Measurements from ENCODE around the gene SLC4A2.

The SLC4A2 gene

DNA sequence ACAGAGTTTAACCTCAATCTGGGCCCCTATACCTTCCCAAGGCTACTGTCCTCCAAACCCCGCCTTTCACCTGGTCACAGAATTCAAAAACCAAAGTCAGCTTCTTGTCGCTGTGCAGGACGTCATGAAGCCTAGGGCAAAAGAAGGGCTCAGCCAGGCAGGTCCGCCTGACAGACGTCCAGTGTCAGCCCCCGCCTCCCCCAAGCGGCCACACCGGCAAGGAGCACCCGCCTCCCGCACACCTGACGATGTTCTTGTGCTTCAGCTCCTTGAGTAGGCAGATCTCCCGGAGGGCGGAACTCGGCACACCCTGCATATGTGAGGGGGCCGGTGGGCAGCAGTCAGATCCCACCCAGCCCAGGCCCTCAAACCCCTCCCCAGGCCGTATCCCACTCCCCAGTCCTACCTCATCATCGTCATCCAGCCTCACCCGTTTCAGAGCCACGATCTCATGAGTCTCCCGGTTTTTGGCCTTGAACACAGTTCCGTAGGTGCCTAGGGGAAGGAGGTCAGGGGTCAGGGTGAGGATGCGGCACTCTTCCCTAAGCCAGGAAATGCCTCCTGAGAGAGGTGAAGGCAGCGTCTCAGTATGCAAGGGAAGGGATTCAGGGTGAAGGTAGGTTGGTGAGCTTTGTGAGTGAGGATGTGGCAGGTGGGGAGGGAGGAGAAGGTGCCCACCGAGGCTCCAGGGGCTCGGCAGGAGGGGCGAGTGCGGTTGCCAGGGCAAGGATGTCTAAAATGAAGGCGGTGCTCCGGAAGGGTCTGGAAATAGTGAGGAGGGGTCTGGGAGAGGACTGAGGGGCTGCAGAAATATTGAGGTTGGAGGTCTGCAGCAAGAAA is 2.5 kb upstream of the SLC4A2 start:
- Histone ChIP-seq H3K27ac (replicated peaks) (peak overlapping the region; percentile 71), H3K4me3 (replicated peaks; ENCODE audit: insufficient read depth, low read length) (peak overlapping the region; percentile 84), H3K27me3 (ENCODE audit: insufficient read depth, poor library complexity, severe bottlenecking) (no peaks in the 10 kb centered on the region)
- TF ChIP-seq, protein P1, sequence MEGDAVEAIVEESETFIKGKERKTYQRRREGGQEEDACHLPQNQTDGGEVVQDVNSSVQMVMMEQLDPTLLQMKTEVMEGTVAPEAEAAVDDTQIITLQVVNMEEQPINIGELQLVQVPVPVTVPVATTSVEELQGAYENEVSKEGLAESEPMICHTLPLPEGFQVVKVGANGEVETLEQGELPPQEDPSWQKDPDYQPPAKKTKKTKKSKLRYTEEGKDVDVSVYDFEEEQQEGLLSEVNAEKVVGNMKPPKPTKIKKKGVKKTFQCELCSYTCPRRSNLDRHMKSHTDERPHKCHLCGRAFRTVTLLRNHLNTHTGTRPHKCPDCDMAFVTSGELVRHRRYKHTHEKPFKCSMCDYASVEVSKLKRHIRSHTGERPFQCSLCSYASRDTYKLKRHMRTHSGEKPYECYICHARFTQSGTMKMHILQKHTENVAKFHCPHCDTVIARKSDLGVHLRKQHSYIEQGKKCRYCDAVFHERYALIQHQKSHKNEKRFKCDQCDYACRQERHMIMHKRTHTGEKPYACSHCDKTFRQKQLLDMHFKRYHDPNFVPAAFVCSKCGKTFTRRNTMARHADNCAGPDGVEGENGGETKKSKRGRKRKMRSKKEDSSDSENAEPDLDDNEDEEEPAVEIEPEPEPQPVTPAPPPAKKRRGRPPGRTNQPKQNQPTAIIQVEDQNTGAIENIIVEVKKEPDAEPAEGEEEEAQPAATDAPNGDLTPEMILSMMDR (IDR thresholded peaks at IDR 0.05; ENCODE audit: insufficient read depth, low read length) = no peak
- TF ChIP-seq, protein P2, sequence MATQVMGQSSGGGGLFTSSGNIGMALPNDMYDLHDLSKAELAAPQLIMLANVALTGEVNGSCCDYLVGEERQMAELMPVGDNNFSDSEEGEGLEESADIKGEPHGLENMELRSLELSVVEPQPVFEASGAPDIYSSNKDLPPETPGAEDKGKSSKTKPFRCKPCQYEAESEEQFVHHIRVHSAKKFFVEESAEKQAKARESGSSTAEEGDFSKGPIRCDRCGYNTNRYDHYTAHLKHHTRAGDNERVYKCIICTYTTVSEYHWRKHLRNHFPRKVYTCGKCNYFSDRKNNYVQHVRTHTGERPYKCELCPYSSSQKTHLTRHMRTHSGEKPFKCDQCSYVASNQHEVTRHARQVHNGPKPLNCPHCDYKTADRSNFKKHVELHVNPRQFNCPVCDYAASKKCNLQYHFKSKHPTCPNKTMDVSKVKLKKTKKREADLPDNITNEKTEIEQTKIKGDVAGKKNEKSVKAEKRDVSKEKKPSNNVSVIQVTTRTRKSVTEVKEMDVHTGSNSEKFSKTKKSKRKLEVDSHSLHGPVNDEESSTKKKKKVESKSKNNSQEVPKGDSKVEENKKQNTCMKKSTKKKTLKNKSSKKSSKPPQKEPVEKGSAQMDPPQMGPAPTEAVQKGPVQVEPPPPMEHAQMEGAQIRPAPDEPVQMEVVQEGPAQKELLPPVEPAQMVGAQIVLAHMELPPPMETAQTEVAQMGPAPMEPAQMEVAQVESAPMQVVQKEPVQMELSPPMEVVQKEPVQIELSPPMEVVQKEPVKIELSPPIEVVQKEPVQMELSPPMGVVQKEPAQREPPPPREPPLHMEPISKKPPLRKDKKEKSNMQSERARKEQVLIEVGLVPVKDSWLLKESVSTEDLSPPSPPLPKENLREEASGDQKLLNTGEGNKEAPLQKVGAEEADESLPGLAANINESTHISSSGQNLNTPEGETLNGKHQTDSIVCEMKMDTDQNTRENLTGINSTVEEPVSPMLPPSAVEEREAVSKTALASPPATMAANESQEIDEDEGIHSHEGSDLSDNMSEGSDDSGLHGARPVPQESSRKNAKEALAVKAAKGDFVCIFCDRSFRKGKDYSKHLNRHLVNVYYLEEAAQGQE (IDR thresholded peaks at IDR 0.05; ENCODE audit: insufficient replicate concordance, low read depth) = no peak
- TF ChIP-seq POLR2AphosphoS5 (IDR thresholded peaks at IDR 0.05; ENCODE audit: low read depth) = no peak
- TF ChIP-seq GABPA (IDR thresholded peaks at IDR 0.05; ENCODE audit: low read depth) = no peak
- TF ChIP-seq SPI1 (IDR thresholded peaks at IDR 0.05; ENCODE audit: borderline replicate concordance, low read depth) = no peak
- no peak for DNase-seq (ENCODE audit: low read depth in 1 of 2, low spot score in 1 of 2)

DNA sequence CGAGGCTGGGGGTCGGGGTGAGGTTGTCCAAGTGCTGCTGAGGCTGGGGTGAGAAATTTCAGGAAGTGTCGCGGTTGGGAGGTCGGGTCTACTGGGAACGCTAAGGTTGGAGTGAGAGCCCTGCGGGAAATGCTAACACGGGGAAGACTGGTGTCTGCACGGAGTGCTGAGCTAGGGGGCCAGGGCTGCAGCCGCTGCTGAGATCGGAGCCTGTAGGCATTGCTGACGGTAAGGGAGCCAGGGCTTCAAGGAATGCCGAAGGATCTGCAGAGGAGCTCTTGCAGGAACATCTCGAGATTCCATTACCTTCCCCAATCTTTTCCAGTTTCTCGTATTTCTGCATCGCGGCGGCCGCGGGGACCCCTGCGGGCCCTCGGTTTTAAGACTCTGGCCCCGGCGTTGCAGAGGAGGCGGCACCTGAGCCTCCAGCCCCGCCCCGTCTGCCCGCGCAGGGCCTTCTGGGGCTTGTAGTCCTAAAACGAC is 1.8 kb upstream of the SLC4A2 start, which contains the start of gene CDK5:
TSS of gene CDK5 (minus strand) at position 392 of the 483 bp plus-strand sequence. CDS start at position 343, 49 bp downstream.
- DNase-seq (ENCODE audit: low read depth in 1 of 2, low spot score in 1 of 2) = no peak
- H3K27ac ChIP-seq (replicated peaks) = peak within 1 kb of the TSS; percentile 71
- peak within 1 kb of the TSS; percentile 84 for H3K4me3 ChIP-seq (replicated peaks; ENCODE audit: insufficient read depth, low read length)
- TF ChIP-seq SPI1 (IDR thresholded peaks at IDR 0.05; ENCODE audit: borderline replicate concordance, low read depth) (peak; percentile 45; the same call in 1 of the 2 replicates), GABPA (IDR thresholded peaks at IDR 0.05; ENCODE audit: low read depth) (no peak)
- TF ChIP-seq, protein P1 (IDR thresholded peaks at IDR 0.05; ENCODE audit: insufficient read depth, low read length) = no peak
- TF ChIP-seq, protein P2 (IDR thresholded peaks at IDR 0.05; ENCODE audit: insufficient replicate concordance, low read depth) = no peak
- no peaks in the 10 kb centered on the region for H3K27me3 ChIP-seq (ENCODE audit: insufficient read depth, poor library complexity, severe bottlenecking)

DNA sequence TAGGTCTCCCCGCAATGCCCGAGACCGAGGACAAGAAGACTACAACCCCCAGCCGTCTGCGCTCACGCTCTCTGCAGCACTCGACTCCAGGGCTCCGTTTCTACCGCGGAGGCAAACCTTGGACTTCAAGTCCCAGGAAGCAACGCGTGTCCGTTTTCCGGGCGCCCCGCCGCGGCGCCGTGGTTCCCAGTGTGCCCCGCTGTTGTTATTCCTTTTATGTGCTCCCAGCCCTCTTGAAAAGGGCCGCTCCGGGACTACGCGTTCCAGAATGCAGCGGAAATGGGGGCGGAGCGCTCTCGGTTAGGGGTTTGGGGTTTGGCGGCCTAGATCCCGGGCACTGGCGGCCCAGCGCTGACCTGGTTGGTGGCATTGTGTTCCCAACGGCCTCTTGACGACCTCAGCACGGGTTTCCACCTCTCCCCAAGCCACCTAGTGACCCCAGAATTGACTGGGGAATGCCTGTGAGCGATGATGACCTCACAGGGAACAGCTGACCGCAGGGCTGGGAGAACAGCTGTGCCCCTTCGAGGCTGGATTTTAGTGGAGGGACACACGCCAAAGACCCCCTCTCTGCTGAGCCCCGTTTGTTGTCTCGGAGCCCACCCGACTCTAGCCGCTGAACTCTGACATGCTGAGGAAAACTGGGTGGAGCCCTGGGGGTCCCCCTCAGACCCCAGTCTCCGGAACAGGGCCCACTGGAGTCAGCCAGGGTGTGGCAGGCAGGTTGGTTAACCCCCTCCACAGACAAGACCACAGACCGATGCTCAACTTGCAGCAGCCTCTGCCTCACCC is 1.2 kb upstream of the SLC4A2 start:
- no peaks in the 10 kb centered on the region for H3K27me3 ChIP-seq (ENCODE audit: insufficient read depth, poor library complexity, severe bottlenecking)
- peak overlapping the region; percentile 84 for H3K4me3 ChIP-seq (replicated peaks; ENCODE audit: insufficient read depth, low read length)
- TF ChIP-seq, protein P1 (IDR thresholded peaks at IDR 0.05; ENCODE audit: insufficient read depth, low read length) = no peak
- TF ChIP-seq GABPA (IDR thresholded peaks at IDR 0.05; ENCODE audit: low read depth) = peak; percentile 81
- peak; percentile 100 for DNase-seq (ENCODE audit: low read depth in 1 of 2, low spot score in 1 of 2)
- H3K27ac ChIP-seq (replicated peaks) = peak overlapping the region; percentile 71
